LNCaP clone FGC (cell line): ENCODE results near the gene MIGA2.

Source experiments
- DNase-seq: peaks from one replicate; pipeline ENCODE4 v3.0.0-alpha.2; 2011; ENCODE audit warnings: low read depth
- H3K4me3 ChIP-seq: 2 replicates; pipeline ENCODE4 v1.5.1; 2011; ENCODE audit warnings: mild to moderate bottlenecking, low read depth, low read length, control low read depth
- CTCF ChIP-seq: IDR thresholded peaks from 2 replicates; pipeline ENCODE4 v1.5.1; 2012; ENCODE audit warnings: mild to moderate bottlenecking; ENCODE audit not compliant: control insufficient read depth, insufficient read depth; ENCODE audit errors: extremely low read depth

MIGA2 gene

GRCh38 chr9:129064499-129064908, 28.1 kb downstream of the MIGA2 start:
- H3K4me3 ChIP-seq = no peak overlapping the region
- no peak for DNase-seq
- no peak for TF ChIP-seq CTCF

- no peak for TF ChIP-seq CTCF
- no peak overlapping the region for H3K4me3 ChIP-seq
- no peak for DNase-seq
Measured at GRCh38 chr9:129068110-129068509, 31.7 kb downstream of the MIGA2 start.

- no peak for DNase-seq
- H3K4me3 ChIP-seq = no peak overlapping the region
- TF ChIP-seq CTCF = no peak
Measured at GRCh38 chr9:129068990-129069861, 32.8 kb downstream of the MIGA2 start.

GRCh38 chr9:129069862-129070641, 33.6 kb downstream of the MIGA2 start:
- H3K4me3 ChIP-seq = no peak overlapping the region
- no peak for TF ChIP-seq CTCF
- DNase-seq = no peak

- H3K4me3 ChIP-seq = no peak overlapping the region
- no peak for DNase-seq
- TF ChIP-seq CTCF = no peak
Measured at GRCh38 chr9:129070696-129071525, 34.5 kb downstream of the MIGA2 start.

- TF ChIP-seq CTCF = no peak
- H3K4me3 ChIP-seq = no peak overlapping the region
- no peak for DNase-seq
Measured at GRCh38 chr9:129071526-129072126, 35.2 kb downstream of the MIGA2 start.
